ENCODE measurements around the gene IMPG2. TPM values are rescaled to one million over a fixed set of nuclear protein-coding genes. Genes with fewer than 3 reads are reported as not detected.

IMPG2 gene
- total RNA-seq, 2 donors from 2014 or later, result 0.25 to 0.45 TPM

GRCh38 chr3:101300073-101300472, 20.3 kb downstream of the IMPG2 start:
- ATAC-seq (no peak), DNase-seq (ENCODE audit: low spot score) (no peak)
- Mint-ChIP-seq H3K36me3 (peaks cover 38% of the 10 kb centered on the region), H3K27me3 (no peaks in the 10 kb centered on the region), H3K27ac (no peak overlapping the region), H3K4me3 (no peak overlapping the region), H3K9me3 (peaks cover 23% of the 10 kb centered on the region), H3K4me1 (ENCODE audit: low read depth in 2 of 2) (no peaks in the 10 kb centered on the region)

GRCh38 chr3:101292027-101292426, 28.3 kb downstream of the IMPG2 start:
- DNase-seq (ENCODE audit: low spot score) (no peak), ATAC-seq (no peak)
- Mint-ChIP-seq H3K4me3 (no peak overlapping the region), H3K27ac (no peak overlapping the region), H3K36me3 (peaks cover 6% of the 10 kb centered on the region), H3K27me3 (no peaks in the 10 kb centered on the region), H3K4me1 (ENCODE audit: low read depth in 2 of 2) (no peaks in the 10 kb centered on the region), H3K9me3 (peaks cover 12% of the 10 kb centered on the region)

DNA sequence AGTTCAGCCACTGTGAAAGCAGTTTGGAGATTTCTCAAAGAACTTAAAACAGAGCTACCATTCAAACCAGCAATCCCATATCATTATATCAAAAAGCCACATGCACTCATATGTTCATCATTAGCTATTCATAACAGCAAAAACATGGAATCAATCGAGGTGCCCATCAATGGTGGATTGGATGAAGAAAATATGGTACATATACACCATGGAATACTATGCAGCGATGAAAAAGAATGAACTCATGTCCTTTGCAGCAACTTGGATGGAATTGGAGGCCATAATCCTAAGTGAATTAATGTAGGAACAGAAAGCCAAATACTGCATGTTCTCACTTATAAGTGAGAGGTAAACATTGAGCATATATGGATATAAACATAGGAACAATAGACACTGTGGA, 32.1 kb downstream of the IMPG2 start:
- Mint-ChIP-seq H3K4me3 (no peak overlapping the region), H3K36me3 (no peaks in the 10 kb centered on the region), H3K27me3 (no peaks in the 10 kb centered on the region), H3K27ac (no peak overlapping the region), H3K4me1 (ENCODE audit: low read depth in 2 of 2) (no peaks in the 10 kb centered on the region), H3K9me3 (peaks cover 7% of the 10 kb centered on the region)
- no peak for DNase-seq (ENCODE audit: low spot score)
- no peak for ATAC-seq

DNA sequence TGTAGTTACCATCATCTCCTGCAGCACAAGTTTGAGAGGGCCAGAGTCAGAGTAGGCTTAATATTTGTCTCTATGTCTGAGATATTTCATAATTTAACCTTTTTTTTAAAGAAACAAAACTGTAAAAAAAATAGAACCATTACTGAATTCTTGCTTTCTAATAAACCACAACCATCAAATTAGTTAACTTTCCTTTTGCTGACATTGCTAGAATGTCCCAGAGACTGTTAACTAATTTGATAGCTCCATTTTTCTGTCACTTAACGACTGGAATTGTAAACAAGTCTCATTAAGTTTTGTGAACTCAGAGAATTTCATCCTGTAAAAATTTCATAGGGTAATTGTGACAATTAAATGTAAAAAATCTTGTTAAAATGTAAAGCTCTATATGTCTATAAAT, 35.6 kb downstream of the IMPG2 start:
- H3K4me1 Mint-ChIP-seq (ENCODE audit: low read depth in 2 of 2), result no peaks in the 10 kb centered on the region
- H3K27ac Mint-ChIP-seq, result no peak overlapping the region
- no peaks in the 10 kb centered on the region for H3K36me3 Mint-ChIP-seq
- ATAC-seq (no peak), DNase-seq (ENCODE audit: low spot score) (no peak)
- no peaks in the 10 kb centered on the region for H3K27me3 Mint-ChIP-seq
- H3K4me3 Mint-ChIP-seq, result no peak overlapping the region
- peaks cover 6% of the 10 kb centered on the region for H3K9me3 Mint-ChIP-seq

DNA sequence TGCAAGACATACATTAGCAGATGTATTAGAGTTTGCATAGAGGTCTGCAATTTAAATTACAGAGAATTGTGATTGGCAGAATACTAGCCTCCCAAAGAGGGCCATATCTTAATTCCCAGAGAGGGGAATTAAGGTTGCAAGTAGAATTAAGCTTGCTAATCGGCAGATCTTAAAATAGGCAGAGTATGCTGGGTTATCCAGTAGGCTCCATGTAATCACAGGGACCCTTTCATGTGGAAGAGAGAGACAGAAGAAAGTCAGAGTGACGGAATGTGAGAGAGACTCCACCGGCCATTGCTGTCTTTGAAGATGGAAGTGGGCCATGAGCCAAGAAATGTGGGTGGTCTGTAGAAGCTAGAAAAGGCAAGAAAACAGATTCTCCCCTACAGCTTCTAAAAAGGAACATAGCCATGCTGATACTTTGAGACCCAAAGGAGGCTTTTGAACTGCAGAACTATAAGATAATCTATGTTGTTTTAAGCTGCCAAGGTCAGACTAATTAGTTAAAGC, 38.8 kb downstream of the IMPG2 start:
- H3K4me1 Mint-ChIP-seq (ENCODE audit: low read depth in 2 of 2), result no peaks in the 10 kb centered on the region
- H3K9me3 Mint-ChIP-seq, result peaks cover 1% of the 10 kb centered on the region
- no peak overlapping the region for H3K27ac Mint-ChIP-seq
- no peak overlapping the region for H3K4me3 Mint-ChIP-seq
- H3K36me3 Mint-ChIP-seq, result no peaks in the 10 kb centered on the region
- H3K27me3 Mint-ChIP-seq, result no peaks in the 10 kb centered on the region
- DNase-seq (ENCODE audit: low spot score), result no peak
- no peak for ATAC-seq

DNA sequence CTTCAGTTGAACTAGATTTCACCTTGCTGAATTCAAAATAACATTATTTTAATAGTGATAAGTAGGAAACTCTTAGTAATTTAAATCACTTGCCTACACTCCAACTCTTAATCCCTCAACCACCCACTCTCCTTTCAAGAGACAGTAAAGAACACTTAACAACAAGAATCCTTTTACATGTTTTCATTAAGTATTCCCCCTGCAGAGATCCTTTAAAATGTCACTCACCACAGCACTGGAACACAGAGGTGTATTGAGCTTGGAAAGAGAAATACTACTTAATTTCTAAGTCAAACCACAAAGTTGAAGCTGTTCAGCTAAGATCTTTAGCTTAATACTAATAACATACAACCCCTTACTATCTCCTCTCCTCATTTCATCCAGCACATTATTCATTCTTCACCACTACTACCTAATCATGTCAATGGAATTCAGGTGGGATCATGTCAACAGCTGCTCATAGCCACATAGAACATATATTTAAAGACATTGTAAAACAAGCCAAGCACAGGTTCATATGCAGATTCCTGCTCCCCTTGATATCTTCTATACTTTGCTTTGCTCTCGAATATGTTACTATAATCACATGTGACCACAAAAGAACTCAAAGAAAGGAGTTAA, 40.5 kb downstream of the IMPG2 start:
- ATAC-seq (no peak), DNase-seq (ENCODE audit: low spot score) (no peak)
- Mint-ChIP-seq H3K4me1 (ENCODE audit: low read depth in 2 of 2) (no peaks in the 10 kb centered on the region), H3K27ac (no peak overlapping the region), H3K36me3 (no peaks in the 10 kb centered on the region), H3K9me3 (no peaks in the 10 kb centered on the region), H3K4me3 (no peak overlapping the region), H3K27me3 (no peaks in the 10 kb centered on the region)

DNA sequence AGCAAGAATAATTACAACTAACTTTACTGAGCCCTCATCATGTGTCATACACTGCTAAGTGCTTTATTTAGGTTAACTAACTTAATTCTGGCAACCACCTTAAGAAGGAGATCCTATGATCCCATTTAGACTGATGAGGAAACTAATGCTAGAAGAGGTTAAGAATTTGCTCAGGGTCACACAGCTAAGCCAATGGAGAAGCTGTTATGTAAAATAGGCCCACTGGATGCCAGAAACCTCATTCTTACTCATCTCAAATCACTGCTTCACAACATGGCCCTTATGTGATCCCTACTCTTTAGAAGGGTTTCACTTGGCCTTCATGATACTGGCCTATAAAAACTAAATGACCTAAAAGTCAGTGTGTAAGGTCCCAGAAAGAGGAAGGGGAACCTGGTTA, 41.2 kb downstream of the IMPG2 start:
- no peak for DNase-seq (ENCODE audit: low spot score)
- no peak overlapping the region for H3K27ac Mint-ChIP-seq
- H3K4me1 Mint-ChIP-seq (ENCODE audit: low read depth in 2 of 2), result no peaks in the 10 kb centered on the region
- H3K36me3 Mint-ChIP-seq, result no peaks in the 10 kb centered on the region
- H3K4me3 Mint-ChIP-seq, result no peak overlapping the region
- no peaks in the 10 kb centered on the region for H3K27me3 Mint-ChIP-seq
- H3K9me3 Mint-ChIP-seq, result no peaks in the 10 kb centered on the region
- no peak for ATAC-seq

- Mint-ChIP-seq H3K4me1 (ENCODE audit: low read depth in 2 of 2) (no peaks in the 10 kb centered on the region), H3K36me3 (no peaks in the 10 kb centered on the region), H3K9me3 (no peaks in the 10 kb centered on the region), H3K4me3 (no peak overlapping the region), H3K27me3 (no peaks in the 10 kb centered on the region), H3K27ac (no peak overlapping the region)
- ATAC-seq (no peak), DNase-seq (ENCODE audit: low spot score) (no peak)
These were observed 41.6 kb downstream of the IMPG2 start for GRCh38 chr3:101278727-101279126.

DNA sequence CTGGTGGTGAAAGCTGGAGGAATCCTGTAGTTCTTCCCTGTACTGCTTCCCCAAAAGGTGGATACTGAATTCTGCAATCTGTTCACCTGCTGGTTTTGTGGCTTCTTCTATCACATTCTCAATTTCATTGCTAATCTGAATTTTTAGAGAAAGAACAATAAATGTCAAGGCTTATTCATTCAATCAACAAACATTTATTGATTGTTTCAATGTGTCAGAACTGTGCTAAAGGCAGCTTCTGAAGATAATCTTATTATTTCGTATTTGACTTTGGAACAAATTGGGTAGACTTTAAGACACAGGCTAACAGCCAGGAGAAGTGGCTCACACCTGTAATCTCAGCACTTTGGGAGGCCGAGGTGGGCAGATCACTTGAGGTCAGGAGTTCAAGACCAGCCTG, 46.8 kb downstream of the IMPG2 start:
- Mint-ChIP-seq H3K36me3 (no peaks in the 10 kb centered on the region), H3K4me3 (no peak overlapping the region), H3K27ac (no peak overlapping the region), H3K27me3 (no peaks in the 10 kb centered on the region), H3K9me3 (no peaks in the 10 kb centered on the region), H3K4me1 (ENCODE audit: low read depth in 2 of 2) (no peaks in the 10 kb centered on the region)
- ATAC-seq (no peak), DNase-seq (ENCODE audit: low spot score) (no peak)

DNA sequence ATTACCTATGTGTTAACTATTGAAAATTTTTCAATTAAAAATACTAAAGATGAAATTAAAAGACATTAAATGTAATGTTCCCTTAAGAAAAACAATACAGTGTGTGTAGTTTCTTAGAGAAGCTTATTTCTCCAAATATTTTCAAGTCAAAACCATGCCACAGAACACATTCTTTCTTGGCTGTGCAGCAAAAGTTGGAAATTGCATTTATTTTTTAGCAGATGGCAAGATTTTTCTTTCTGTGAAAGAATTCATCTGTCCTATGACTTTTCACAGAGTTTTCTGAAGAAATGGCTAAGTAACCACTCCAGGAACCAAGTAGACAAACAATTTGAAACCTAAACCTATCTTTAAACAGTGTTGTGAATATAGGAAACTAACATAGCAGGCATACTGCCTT, 47.2 kb downstream of the IMPG2 start:
- no peaks in the 10 kb centered on the region for H3K4me1 Mint-ChIP-seq (ENCODE audit: low read depth in 2 of 2)
- no peaks in the 10 kb centered on the region for H3K9me3 Mint-ChIP-seq
- DNase-seq (ENCODE audit: low spot score) (no peak), ATAC-seq (no peak)
- no peaks in the 10 kb centered on the region for H3K36me3 Mint-ChIP-seq
- no peak overlapping the region for H3K4me3 Mint-ChIP-seq
- H3K27ac Mint-ChIP-seq, result no peak overlapping the region
- no peaks in the 10 kb centered on the region for H3K27me3 Mint-ChIP-seq

DNA sequence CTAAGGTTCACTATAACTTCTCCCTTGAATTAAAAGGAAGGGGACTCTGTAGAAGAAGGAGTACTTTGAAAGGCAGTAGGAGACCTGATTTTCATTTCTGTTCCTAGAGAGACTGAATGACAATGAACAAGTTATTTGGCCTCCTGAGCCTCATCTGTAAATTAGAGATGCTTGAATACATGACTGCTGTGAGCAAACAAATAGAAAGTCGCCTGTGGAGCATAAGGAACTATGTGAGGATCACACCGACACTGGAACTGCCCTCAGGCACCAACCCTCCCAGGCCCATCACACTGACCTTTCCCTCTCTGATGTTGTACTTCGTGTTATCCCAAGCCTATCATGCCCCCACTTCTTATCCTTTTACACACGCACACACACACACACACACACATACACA, 48.6 kb downstream of the IMPG2 start:
- no peaks in the 10 kb centered on the region for H3K9me3 Mint-ChIP-seq
- no peaks in the 10 kb centered on the region for H3K27me3 Mint-ChIP-seq
- H3K27ac Mint-ChIP-seq, result no peak overlapping the region
- H3K4me3 Mint-ChIP-seq, result no peak overlapping the region
- no peak for DNase-seq (ENCODE audit: low spot score)
- H3K36me3 Mint-ChIP-seq, result no peaks in the 10 kb centered on the region
- no peaks in the 10 kb centered on the region for H3K4me1 Mint-ChIP-seq (ENCODE audit: low read depth in 2 of 2)
- no peak for ATAC-seq

DNA sequence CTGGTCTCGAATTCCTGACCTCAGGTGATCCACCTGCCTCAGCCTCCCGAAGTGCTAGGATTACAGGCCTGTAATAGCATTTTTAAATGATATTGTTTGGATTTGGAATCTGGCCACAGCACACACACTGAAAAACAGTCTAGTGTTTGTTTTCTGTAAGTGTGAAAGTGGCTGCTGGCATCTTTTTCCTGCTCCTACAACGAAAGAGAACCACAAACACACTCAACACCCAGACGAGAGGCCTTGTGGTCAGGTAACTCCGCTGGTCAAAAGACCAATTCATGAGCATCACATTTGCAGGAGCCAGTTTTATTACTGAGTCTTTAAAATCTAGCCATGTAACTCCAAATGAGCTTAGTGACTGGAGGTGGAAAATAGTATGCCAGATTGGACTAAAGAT, 50.2 kb downstream of the IMPG2 start:
- Mint-ChIP-seq H3K4me1 (ENCODE audit: low read depth in 2 of 2) (no peaks in the 10 kb centered on the region), H3K4me3 (no peak overlapping the region), H3K27me3 (no peaks in the 10 kb centered on the region), H3K27ac (no peak overlapping the region), H3K9me3 (no peaks in the 10 kb centered on the region), H3K36me3 (no peaks in the 10 kb centered on the region)
- ATAC-seq (no peak), DNase-seq (ENCODE audit: low spot score) (no peak)

GRCh38 chr3:101268971-101269671, 51.3 kb downstream of the IMPG2 start:
- no peak for DNase-seq (ENCODE audit: low spot score)
- Mint-ChIP-seq H3K4me3 (no peak overlapping the region), H3K4me1 (ENCODE audit: low read depth in 2 of 2) (no peaks in the 10 kb centered on the region), H3K27me3 (no peaks in the 10 kb centered on the region), H3K9me3 (no peaks in the 10 kb centered on the region), H3K36me3 (peaks cover 4% of the 10 kb centered on the region), H3K27ac (no peak overlapping the region)
- ATAC-seq, result no peak

DNA sequence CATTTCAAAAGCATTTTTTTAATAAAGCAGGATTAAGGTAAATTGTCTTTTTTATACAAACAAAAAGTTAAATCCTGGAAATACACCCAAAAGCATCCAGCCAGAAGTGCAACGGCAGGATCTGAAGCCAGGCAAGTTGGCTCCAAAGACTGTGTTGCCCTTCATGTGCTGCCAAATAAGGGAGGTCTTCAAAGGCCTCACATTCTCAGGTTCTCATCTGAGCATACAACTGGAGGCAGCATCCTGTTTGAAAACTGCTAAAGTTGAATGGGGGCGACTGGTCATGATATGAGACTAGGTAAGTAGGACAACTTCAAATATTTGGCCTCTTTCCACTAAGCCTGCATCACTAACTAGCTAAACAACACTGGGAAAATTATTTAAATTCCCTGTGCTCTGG, 52.2 kb downstream of the IMPG2 start:
- no peak for ATAC-seq
- peaks cover 10% of the 10 kb centered on the region for H3K36me3 Mint-ChIP-seq
- H3K9me3 Mint-ChIP-seq, result no peaks in the 10 kb centered on the region
- no peak overlapping the region for H3K27ac Mint-ChIP-seq
- peaks cover 0 to 7% of the 10 kb centered on the region in 2 donors for H3K27me3 Mint-ChIP-seq
- H3K4me3 Mint-ChIP-seq, result no peak overlapping the region
- no peak for DNase-seq (ENCODE audit: low spot score)
- no peaks in the 10 kb centered on the region for H3K4me1 Mint-ChIP-seq (ENCODE audit: low read depth in 2 of 2)

DNA sequence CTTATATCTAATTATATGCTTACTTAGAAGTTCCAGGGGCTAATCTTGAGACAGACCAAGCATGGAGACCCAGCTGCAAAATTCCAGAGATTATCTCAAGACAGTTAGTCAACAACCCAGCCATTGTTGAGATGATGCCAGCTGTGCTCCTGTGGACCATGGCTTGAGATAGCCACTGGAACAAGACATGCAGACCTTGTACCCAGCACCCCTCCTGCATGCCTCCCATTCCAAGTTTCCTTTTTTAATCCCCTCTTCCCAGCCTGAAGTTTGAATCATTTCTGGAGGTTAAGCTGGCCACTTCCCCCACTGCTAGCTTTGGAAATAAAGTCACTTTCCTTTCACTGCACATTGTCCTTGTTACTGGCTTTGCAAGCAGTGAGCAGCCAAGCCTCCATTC, 53.8 kb downstream of the IMPG2 start:
- DNase-seq (ENCODE audit: low spot score), result no peak
- Mint-ChIP-seq H3K4me3 (no peak overlapping the region), H3K27me3 (peaks cover 0 to 8% of the 10 kb centered on the region in 2 donors), H3K36me3 (peaks cover 10% of the 10 kb centered on the region), H3K4me1 (ENCODE audit: low read depth in 2 of 2) (no peaks in the 10 kb centered on the region), H3K9me3 (no peaks in the 10 kb centered on the region), H3K27ac (no peak overlapping the region)
- no peak for ATAC-seq

All from natural killer cell treated with Interleukin-12 subunit alpha and Interleukin-12 subunit beta and Interleukin-15 and Interleukin-18, amount 100 ng/mL, for 72 hours (primary cell).